Adipose tissue (tissue), 3 donors: Measurements from ENCODE around the gene FCSK. TPM values are rescaled to one million over a fixed set of nuclear protein-coding genes. Genes with fewer than 3 reads are reported as not detected.

ENCODE experiments used
- polyA plus RNA-seq, 3 donors: library from polyadenylated mRNA; stranded (reverse); fragments of 200-250 nt; gene quantifications; one replicate each; pipeline ENCODE4 v1.2.3, GENCODE V29; 2013
- donor health status: healthy with polysubstance abuse.
- donor health status: Bipolar disorder and iron deficiency.
- donor health status: healthy.

The FCSK gene
- polyA plus RNA-seq, 3 donors = 5.4 to 10.3 (median 8.2) TPM

Other genes starting within 250 kb of the FCSK start
- 10 to 100 TPM in 1 of 3 donors, 1 to 10 TPM in 2; 5.5 to 10.2 (median 9.1) TPM for gene EXOSC6, start 202.7 kb upstream of the FCSK start, polyA plus RNA-seq
- 10 to 100 TPM; 35.2 to 61.1 (median 39.0) TPM for gene AARS1, start 165.1 kb upstream of the FCSK start, polyA plus RNA-seq
- 10 to 100 TPM; 13.2 to 24.2 (median 21.1) TPM for gene DDX19B, start 155.4 kb upstream of the FCSK start, polyA plus RNA-seq
- 10 to 100 TPM; 14.0 to 34.5 (median 25.0) TPM for gene DDX19A, start 107.7 kb upstream of the FCSK start, polyA plus RNA-seq
- gene ST3GAL2, start 15.5 kb upstream of the FCSK start, polyA plus RNA-seq = 10 to 100 TPM in 2 of 3 donors, 1 to 10 TPM in 1; 3.3 to 11.9 (median 10.5) TPM
- 10 to 100 TPM; 22.9 to 32.3 (median 29.7) TPM for gene COG4, start 69.0 kb downstream of the FCSK start, polyA plus RNA-seq
- gene SF3B3, start 69.2 kb downstream of the FCSK start, polyA plus RNA-seq = 10 to 100 TPM; 45.1 to 66.3 (median 47.5) TPM
- 1 to 10 TPM in 2 of 3 donors, under 1 TPM in 1; 0.76 to 3.0 (median 1.4) TPM for gene IL34, start 192.0 kb downstream of the FCSK start, polyA plus RNA-seq
- 10 to 100 TPM in 2 of 3 donors, 1 to 10 TPM in 1; 9.4 to 36.6 (median 32.7) TPM for gene MTSS2, start 231.5 kb downstream of the FCSK start, polyA plus RNA-seq